B cell (primary cell): ENCODE measurements around the gene ASAP3. TPM values are rescaled to one million over a fixed set of nuclear protein-coding genes. Genes with fewer than 3 reads are reported as not detected.

Experiments used
- ATAC-seq: fragments of 200-7000 bp; cut with Tn5 transposase; one replicate; pipeline ENCODE4 v1.10.0; 2021; ENCODE audit warnings: low read depth, mild to moderate bottlenecking, moderate number of reproducible peaks, moderate library complexity
- CTCF ChIA-PET: fragments of 350-600 bp; sonication (Branson Sonifier 250); formaldehyde crosslinking; loops from one replicate; lab custom pipeline; 2021; ENCODE audit warnings: antibody characterized with exemption, inconsistent platforms; lab: Charles Lee
- POLR2A ChIA-PET: fragments of 350-600 bp; sonication (Branson Sonifier 250); formaldehyde crosslinking; loops from one replicate; lab custom pipeline; 2021; ENCODE audit warnings: antibody characterized with exemption; lab: Charles Lee
- DNase-seq: peaks from one replicate; pipeline ENCODE4 v3.0.0; 2013
- H2AFZ ChIP-seq: 2 replicates; pipeline ENCODE4 v1.6.1; 2012; ENCODE audit warnings: mild to moderate bottlenecking, low read depth, low read length; ENCODE audit not compliant: insufficient read depth, poor library complexity, severe bottlenecking
- H3K27ac ChIP-seq, 2 donors: 1 replicate in 1 of 2; 2 replicates in 1 of 2; pipeline ENCODE4 v1.5.1; 2012 to 2013; ENCODE audit warnings: low read length in 2 of 2, mild to moderate bottlenecking in 2 of 2, moderate library complexity in 1 of 2
- H3K27me3 ChIP-seq, 4 experiments: fragments of 200-600 bp in 1 of 4; sonication (generic) in 1 of 4; replicated peaks in 1 of 4; 1 replicate in 2 of 4; 2 replicates in 2 of 4; pipeline versions ENCODE4 v1.6.1 to v1.7.0; 2013 to 2016; ENCODE audit warnings: low read length in 3 of 4, mild to moderate bottlenecking in 2 of 4, mixed read lengths in 1 of 4, moderate library complexity in 1 of 4; ENCODE audit not compliant: insufficient read depth in 4 of 4, control insufficient read depth in 3 of 4; ENCODE audit errors: control extremely low read depth in 1 of 4
- H3K36me3 ChIP-seq, 2 experiments: replicated peaks in 1 of 2; 1 replicate in 1 of 2; 2 replicates in 1 of 2; pipeline versions ENCODE4 v1.6.1 to v1.7.1; 2013; ENCODE audit warnings: low read length in 1 of 2; ENCODE audit not compliant: insufficient read depth in 2 of 2, control insufficient read depth in 1 of 2; ENCODE audit errors: control extremely low read depth in 1 of 2, extremely low read depth in 1 of 2
- H3K4me1 ChIP-seq, 2 donors: fragments of 200-600 bp in 1 of 2; sonication (generic) in 1 of 2; 1 replicate in 1 of 2; 2 replicates in 1 of 2; pipeline versions ENCODE4 v1.5.1 to v1.6.1; 2013 to 2017; ENCODE audit warnings: low read length in 2 of 2; ENCODE audit not compliant: control insufficient read depth in 2 of 2, insufficient read depth in 2 of 2
- H3K4me2 ChIP-seq: replicated peaks from 2 replicates; pipeline ENCODE3; 2012; ENCODE audit warnings: mild to moderate bottlenecking, low read depth, low read length; ENCODE audit not compliant: poor library complexity, severe bottlenecking
- H3K4me3 ChIP-seq, 5 experiments: fragments of 200-600 bp in 1 of 5; sonication (generic) in 1 of 5; 1 replicate in 3 of 5; 2 replicates in 2 of 5; pipeline versions ENCODE4 v1.5.1 to v1.7.0; 2011 to 2016; ENCODE audit warnings: low read length in 4 of 5, mild to moderate bottlenecking in 4 of 5, low read depth in 2 of 5, control low read depth in 1 of 5, moderate library complexity in 1 of 5; ENCODE audit not compliant: insufficient read depth in 1 of 5; ENCODE audit errors: control extremely low read depth in 1 of 5, extremely low read depth in 1 of 5
- H3K79me2 ChIP-seq: fragments of 200-600 bp; sonication (generic); one replicate; pipeline ENCODE4 v1.6.0; 2016; ENCODE audit warnings: low read length; ENCODE audit not compliant: control insufficient read depth, insufficient read depth
- H3K9ac ChIP-seq: fragments of 200-600 bp; sonication (generic); 2 replicates; pipeline ENCODE4 v1.6.1; 2017; ENCODE audit warnings: mild to moderate bottlenecking, low read length, moderate library complexity
- H3K9me3 ChIP-seq, 3 donors: one replicate each; pipeline versions ENCODE4 v1.6.1 to v1.7.1; 2013; ENCODE audit warnings: low read length in 2 of 3; ENCODE audit not compliant: control insufficient read depth in 2 of 3, insufficient read depth in 1 of 3; ENCODE audit errors: control extremely low read depth in 1 of 3
- H4K20me1 ChIP-seq: 2 replicates; pipeline ENCODE4 v1.6.0; 2012; ENCODE audit warnings: mild to moderate bottlenecking, low read length; ENCODE audit not compliant: insufficient read depth, control insufficient read depth, poor library complexity, severe bottlenecking
- H3K27ac Mint-ChIP-seq: one replicate; pipeline ENCODE4 v1.8.0; 2021; ENCODE audit warnings: mixed read lengths
- H3K27me3 Mint-ChIP-seq: one replicate; pipeline ENCODE4 v1.8.0; 2021; ENCODE audit warnings: mixed read lengths
- H3K4me1 Mint-ChIP-seq: one replicate; pipeline ENCODE4 v1.8.0; 2021; ENCODE audit warnings: mixed read lengths
- H3K4me3 Mint-ChIP-seq: one replicate; pipeline ENCODE4 v1.8.0; 2021; ENCODE audit warnings: mixed read lengths
- H3K9me3 Mint-ChIP-seq: one replicate; pipeline ENCODE4 v1.8.0; 2022; ENCODE audit warnings: mixed read lengths; ENCODE audit not compliant: insufficient read depth
- CTCF ChIP-seq: fragments of 200-600 bp; IDR thresholded peaks from one replicate; pipeline ENCODE4 v1.8.0; 2022; ENCODE audit warnings: antibody characterized with exemption, mild to moderate bottlenecking
- EZH2 ChIP-seq: IDR thresholded peaks from 2 replicates; pipeline ENCODE4 v1.6.1; 2012; ENCODE audit warnings: borderline replicate concordance, low read depth, mild to moderate bottlenecking, moderate library complexity, low read length; ENCODE audit not compliant: insufficient read depth, poor library complexity, severe bottlenecking
- WGBS: methylation state at CpG from one replicate; pipeline ENCODE4 v1.1.5; 2013; ENCODE audit warnings: missing lambda C conversion rate; ENCODE audit not compliant: insufficient coverage; 5-methylcytosine and 5-hydroxymethylcytosine counted together
- intact Hi-C: fragments of 100-400 bp; cut with micrococcal nuclease; formaldehyde crosslinking; loops from one replicate; pipeline ENCODE4 v1.10.0; 2022
- polyA plus RNA-seq: library from polyadenylated mRNA; depleted of rRNA; stranded (reverse); fragments of >200 nt; gene quantifications from 2 replicates; pipeline ENCODE4 v1.2.3, GENCODE V29; 2012
- total RNA-seq, 2 donors: library from RNA; stranded (reverse); fragments of 120-200 nt in 1 of 2; gene quantifications; 1 replicate in 1 of 2; 2 replicates in 1 of 2; pipeline versions ENCODE4 v1.2.3 to v1.2.4, GENCODE V29; 2013 to 2022

Gene ASAP3
- total and polyA plus RNA-seq, 2 donors (not counting 1 experiment from before 2014, with no cell fraction given), result 2.9 to 11.0 TPM

- Histone ChIP-seq H2AFZ (no peak overlapping the region), H3K36me3 (no peaks in the 10 kb centered on the region), H3K4me2 (no peak overlapping the region), H3K4me1 (peaks cover 0 to 2% of the 10 kb centered on the region in 2 donors), H3K9me3 (no peaks in the 10 kb centered on the region), H3K27me3 (peaks cover 0 to 11% (median 7%) of the 10 kb centered on the region in 4 experiments), H3K9ac (no peak overlapping the region), H4K20me1 (no peaks in the 10 kb centered on the region), H3K27ac (no peak overlapping the region), H3K79me2 (no peaks in the 10 kb centered on the region), H3K4me3 (no peak overlapping the region)
- intact Hi-C loops, result no loop called here
- no peak for DNase-seq
- ChIA-PET CTCF (interaction anchor here (11.7 kb wide), 1 partner anchor 50 kb away, joined by 446 read pairs; no protein-coding TSS in a partner anchor), POLR2A (interaction anchor here (0.7 kb wide), 1 partner anchor 36 kb away, joined by 3 read pairs; no protein-coding TSS in a partner anchor)
- Mint-ChIP-seq H3K27me3 (peaks cover 28% of the 10 kb centered on the region), H3K4me1 (peaks cover 2% of the 10 kb centered on the region), H3K9me3 (no peaks in the 10 kb centered on the region), H3K27ac (no peak overlapping the region), H3K4me3 (no peak overlapping the region)
- 86% methylated on average over 3 of the region's 3 CpGs for WGBS
- ATAC-seq, result no peak
- TF ChIP-seq CTCF, result no peak
These were observed 8.2 kb upstream of the ASAP3 start for GRCh38 chr1:23492132-23492720.

GRCh38 chr1:23489842-23490241 is 5.9 kb upstream of the ASAP3 start:
- Mint-ChIP-seq H3K9me3 (no peaks in the 10 kb centered on the region), H3K27me3 (peaks cover 28% of the 10 kb centered on the region), H3K4me1 (peaks cover 3% of the 10 kb centered on the region), H3K27ac (no peak overlapping the region), H3K4me3 (no peak overlapping the region)
- Histone ChIP-seq H3K9me3 (no peaks in the 10 kb centered on the region), H3K27ac (no peak overlapping the region), H3K9ac (no peak overlapping the region), H3K4me1 (peaks cover 3% of the 10 kb centered on the region in 2 donors), H3K4me2 (no peak overlapping the region), H3K27me3 (peaks cover 0 to 11% (median 7%) of the 10 kb centered on the region in 4 experiments), H3K36me3 (no peaks in the 10 kb centered on the region), H2AFZ (no peak overlapping the region), H3K4me3 (no peak overlapping the region), H3K79me2 (no peaks in the 10 kb centered on the region), H4K20me1 (no peaks in the 10 kb centered on the region)
- CTCF ChIA-PET, result interaction anchor here (2.0 kb wide), 1 partner anchor 50 kb away, joined by 7 read pairs; no protein-coding TSS in a partner anchor
- TF ChIP-seq CTCF, result no peak
- TF ChIP-seq EZH2, result no peak
- DNase-seq, result no peak
- intact Hi-C loops, result no loop called here
- POLR2A ChIA-PET, result interaction anchor here (0.6 kb wide), 1 partner anchor 294 kb away, joined by 7 read pairs; no protein-coding TSS in a partner anchor
- 100% methylated on average over 1 of the region's 5 CpGs for WGBS
- no peak for ATAC-seq
